GM03348 (cell line): ENCODE data around the gene CDH13.

Source experiments
- DNase-seq: peaks from one replicate; pipeline ENCODE4 v3.0.0; 2012; ENCODE audit warnings: low spot score

The CDH13 gene

DNA sequence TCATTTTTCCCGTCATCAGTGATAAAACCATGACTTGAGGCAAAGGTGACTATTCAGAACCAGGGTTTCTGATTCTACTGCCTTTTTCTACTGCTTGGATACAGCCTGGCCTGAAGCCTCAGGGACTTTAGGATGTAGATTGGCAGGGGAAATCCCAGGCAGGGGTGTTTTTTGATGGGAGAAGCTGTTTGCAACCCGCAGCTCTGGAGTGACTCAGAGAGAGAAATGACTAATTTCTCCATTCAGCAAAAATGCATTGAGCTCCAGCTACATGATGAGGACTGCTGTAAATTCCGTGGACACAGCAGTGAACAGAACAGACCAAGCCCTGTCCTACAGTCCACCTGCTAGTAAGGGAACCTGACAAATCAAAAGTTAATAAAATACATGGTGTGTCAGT is 560.6 kb downstream of the CDH13 start:
- peak; percentile 78 for DNase-seq

DNA sequence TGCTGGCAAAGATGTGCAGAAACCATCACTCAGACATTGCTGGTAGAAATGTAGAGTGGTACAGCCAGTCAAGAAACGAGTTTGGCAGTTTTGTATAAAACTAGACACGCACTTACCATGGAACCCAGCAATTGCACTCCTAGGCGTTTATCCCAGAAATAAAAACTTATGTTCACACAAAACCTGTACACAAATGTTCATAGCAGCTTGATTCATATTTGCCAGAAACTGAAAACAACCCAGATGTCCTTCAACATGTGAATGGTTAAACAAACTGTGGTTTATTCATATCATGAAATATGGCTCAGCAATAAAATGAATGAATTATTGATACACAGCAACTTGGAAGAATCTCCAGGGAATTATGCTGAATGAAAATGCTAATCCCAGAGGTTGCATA is 570.0 kb downstream of the CDH13 start:
- DNase-seq: no peak

DNA sequence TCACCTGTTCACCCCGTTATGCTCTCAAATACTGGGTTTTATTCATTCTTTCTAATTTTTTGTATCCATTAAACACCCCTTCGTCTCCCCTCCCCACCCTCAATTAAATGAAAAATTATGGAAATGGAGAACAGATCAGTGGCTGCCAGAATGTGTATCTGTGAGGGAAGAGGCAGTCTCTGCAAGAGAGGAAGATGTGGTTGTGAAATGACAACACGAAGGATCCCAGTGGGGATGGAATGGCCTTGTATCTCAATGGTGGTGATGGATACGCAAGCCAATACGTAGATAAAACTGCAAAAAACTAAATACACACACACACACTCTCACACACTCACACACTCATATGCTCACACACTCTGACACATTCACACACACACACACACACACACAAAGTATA is 570.7 kb downstream of the CDH13 start:
- no peak for DNase-seq

DNA sequence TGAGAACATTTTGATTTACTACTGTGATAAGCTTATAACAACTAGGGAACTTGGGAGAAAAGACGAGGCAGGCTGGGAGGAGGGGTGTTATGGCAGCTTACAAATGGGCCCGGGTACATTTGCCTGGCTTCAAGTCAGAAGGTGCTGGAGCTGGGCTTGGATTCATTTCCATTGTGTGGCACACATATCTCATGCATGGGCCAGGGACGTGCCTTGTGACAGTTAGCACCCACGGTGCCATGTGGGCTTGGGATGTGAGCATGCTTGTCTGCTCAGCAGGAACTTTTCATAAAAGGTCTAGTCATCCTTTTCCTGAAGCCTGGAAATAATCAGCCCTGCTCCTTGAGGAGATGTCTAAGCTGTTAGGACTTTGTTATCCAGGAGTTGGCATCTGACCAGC is 572.2 kb downstream of the CDH13 start:
- no peak for DNase-seq

DNA sequence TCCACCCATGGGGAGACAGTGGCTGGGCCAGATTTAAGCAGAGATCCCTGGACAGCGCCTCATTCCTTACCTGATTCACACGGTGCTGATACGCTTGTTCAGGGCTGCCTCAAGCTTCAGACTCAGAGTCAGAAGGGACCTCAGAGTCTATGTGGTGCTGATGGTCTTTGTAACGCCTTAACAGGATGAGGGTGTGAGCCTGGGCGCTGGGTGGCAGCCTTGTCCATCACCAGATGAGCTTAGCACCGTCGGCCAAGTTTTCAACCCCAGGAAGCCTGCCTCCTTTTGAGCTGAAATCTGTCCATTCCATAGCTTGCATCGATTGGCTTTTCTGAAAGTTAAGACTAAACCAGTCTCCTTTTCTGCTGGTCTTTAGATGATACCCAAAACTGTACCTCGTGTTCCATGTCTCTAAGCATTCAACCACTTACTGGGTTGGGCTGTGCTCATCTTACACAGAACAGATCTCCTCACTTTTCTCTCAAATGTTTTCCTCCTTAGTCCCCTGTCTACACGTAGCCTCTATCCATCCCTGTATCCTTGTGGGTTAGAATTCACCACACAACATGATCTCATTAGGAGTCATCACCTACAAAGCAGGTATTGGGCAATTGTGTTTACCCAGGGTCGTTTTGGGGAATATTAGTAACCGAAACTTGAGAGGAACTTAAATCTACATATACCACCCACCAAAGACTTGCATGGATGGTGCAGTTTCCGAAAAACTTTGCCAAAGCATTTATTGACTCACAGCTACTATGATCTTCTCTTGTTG is 573.4 kb downstream of the CDH13 start:
- DNase-seq: no peak

DNA sequence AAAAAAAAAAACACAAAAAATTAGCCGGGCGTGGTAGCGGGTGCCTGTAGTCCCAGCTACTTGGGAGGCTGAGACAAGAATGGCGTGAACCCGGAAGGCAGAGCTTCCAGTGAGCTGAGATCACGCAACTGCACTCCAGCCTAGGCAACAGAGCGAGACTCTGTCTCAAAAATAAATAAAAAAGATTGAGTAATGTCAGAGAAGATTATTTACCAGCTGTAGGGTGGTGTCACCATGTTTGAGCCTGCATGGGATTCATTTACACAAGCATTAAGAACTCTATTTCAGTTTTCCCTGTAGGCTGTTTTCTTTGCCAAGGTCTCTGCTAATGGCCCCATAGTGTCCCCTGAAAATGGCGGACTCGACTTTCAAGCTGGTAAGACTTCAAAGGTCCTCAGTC is 575.0 kb downstream of the CDH13 start:
- no peak for DNase-seq

DNA sequence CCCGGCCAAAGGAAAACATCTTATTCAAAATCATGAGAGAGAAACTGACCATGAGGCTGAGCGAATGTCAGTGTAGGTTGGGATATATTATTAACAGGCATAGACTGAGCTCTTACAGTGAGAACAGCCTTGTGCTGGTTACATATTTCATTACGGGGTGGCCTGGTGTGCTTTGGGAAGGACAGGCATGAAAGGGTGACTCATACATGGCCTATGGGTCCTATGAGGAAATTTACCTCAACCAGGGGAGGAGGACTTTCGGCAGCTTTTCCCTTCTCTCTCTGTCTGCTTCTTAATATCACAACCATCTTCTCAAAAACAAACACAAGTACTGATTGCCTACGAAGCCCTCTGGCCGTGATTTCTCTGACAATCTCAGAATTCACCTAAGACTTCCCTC is 579.1 kb downstream of the CDH13 start:
- no peak for DNase-seq

DNA sequence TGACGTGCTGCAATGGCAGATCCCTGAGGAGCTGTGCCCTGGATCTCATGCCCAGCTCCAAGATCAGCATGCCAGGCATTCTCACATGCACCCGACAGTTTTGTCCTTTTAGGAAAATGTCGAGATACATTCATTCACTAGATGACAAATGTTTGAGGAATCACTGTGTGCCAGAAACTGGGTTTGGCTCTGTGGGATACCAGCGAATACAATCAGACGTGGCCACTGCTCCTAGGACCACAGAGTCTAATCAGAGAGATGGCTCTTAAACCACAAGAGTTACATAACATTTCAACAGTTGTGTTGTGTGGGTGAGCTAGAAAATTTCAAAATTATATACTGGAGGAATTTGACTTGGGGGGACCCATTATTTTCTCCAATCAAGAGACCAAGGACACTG is 579.7 kb downstream of the CDH13 start:
- DNase-seq: no peak

DNA sequence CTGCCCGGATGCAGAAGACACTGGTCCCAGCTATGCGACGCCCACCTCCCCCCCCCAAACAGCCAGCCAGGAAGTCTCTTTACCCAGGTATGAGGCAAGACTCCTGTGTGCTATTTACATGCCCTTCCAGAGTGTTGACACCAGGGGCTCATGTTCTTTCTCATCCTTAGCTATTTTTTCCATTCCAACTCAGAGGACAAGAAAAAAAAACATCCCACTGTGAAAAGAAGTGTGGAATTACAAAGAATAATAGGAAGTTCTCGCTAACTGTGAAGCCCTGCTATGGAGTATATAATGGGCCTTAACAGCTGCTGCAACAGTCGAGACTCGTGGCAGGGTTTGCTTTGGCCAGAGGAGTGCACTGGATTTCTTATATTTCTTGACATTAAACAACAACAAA is 584.9 kb downstream of the CDH13 start:
- DNase-seq: no peak

DNA sequence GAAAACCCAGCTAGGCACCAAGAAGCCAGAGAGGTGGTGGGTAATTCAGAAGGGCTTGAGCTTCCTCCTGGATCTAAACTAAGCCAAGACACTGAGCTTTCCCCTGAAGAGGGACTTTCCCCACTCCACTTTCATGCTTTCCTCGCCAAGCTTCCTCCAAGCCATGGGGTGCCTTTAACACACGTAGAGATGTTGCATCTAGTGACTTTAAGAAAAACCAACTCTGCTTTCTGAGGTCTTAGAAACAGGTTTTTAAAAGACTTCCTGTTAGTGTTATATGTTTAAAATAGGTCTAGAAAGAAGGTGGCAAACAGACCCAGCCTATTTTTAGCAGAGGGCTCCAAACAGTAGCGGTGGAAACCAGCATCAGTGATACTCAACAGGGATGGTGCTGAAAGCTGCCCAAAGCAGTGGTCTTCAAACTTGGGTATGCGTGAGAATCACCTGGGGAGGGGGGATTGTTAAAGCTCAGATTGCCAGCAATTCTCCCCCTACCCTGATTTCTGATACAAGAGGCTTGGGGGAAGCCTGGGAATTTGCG is 585.6 kb downstream of the CDH13 start:
- no peak for DNase-seq

DNA sequence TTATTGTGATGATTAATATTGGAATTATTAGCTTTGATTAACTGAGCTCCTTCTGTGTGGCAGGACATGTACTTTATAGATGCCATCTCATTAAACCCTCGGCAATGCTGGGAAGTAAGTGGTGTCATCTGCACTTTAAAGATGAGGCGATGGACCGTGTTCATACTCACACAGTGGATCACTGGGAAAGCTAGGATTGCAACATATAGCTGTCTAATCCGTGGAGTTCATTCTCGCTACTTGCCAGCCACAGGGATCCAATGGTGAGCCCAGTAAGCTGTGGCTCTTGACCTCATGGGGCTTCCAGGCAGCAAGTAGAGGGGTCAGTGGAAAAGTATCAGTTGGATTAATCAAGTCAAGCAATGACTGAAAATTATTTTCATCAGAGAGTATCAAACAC is 587.9 kb downstream of the CDH13 start:
- DNase-seq: no peak

DNA sequence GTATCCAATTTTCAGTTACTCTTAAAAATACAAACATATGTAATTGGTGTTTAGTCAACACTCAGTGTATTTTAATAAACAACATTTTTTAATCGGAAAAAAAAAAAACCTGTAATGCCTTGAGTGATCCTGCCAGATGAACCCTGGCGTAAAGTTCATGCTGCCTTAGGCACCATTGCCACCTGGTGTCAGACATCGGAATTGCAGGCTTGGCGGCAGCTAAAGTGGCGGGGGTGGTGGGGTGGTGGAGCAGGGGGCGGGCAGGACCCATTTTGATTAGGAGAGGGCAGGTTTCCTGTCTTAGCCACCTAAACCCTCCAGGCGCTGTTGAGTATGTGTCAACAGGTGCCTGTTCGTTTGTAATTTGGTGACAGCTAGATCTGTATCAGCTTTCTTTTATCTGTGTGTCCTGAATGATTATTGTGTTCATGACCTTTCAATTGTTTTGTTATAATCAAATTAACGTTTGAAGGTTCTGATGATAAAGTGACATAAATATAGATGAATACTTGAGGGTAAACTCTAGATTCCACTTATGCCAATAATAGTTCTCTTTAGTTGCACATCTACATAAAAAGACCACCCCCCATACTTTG is 588.7 kb downstream of the CDH13 start:
- peak; percentile 42 for DNase-seq

DNA sequence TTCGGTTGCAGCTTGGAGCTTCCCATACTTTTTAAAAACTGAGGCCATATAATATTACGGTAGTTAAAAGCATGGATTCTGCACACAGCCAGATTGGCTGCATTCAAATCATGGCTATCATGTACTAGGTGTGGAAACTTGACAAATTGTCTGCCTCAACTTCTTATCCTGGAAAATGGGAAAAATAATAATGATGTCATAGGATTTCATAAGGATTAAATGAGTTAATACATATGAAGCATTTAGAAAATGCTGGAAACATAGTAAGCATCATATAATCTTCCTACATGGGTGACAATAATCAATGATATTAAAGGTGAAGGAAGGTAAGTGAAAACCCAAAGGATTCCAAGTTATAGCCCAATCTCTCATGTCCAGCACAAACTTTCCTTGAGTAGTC is 592.5 kb downstream of the CDH13 start:
- no peak for DNase-seq

DNA sequence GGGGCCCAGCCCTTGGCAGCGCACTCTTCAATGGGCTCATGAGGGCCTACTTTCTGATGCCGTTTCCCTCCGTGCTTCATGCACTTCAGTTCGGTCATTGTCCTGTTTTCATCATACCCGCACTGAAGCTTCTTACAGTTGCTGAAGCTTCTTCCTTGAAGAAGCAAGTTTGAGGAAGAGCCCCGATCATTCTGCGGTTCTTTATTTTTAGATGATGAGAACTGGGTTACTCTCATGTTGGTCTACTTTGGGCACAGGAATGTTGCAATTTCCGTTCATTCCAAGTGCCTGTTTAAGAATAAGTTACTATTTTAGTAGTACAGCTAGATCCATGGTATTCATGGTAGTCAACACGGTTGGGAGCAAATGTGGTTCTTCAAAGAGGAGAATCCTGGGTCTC is 593.3 kb downstream of the CDH13 start:
- DNase-seq: no peak

DNA sequence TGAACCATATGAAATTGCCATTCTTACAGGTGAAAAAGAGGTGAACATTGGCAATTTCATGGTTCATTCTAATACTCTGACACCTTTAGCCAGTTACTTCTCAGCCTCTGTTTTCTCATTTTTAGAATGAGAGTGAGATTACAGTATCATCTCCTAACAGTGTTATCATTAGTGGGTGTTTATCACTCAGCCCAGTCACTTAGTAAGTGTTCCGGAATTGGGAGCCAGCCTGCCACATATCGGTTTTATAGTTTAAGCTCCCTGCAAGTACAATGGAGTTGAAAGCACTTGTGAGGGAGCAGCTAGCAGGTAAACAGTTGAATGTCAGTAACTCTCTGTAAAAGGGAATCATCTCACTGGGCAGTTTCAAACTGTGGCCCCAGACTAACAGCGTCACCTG is 597.9 kb downstream of the CDH13 start:
- DNase-seq: no peak

DNA sequence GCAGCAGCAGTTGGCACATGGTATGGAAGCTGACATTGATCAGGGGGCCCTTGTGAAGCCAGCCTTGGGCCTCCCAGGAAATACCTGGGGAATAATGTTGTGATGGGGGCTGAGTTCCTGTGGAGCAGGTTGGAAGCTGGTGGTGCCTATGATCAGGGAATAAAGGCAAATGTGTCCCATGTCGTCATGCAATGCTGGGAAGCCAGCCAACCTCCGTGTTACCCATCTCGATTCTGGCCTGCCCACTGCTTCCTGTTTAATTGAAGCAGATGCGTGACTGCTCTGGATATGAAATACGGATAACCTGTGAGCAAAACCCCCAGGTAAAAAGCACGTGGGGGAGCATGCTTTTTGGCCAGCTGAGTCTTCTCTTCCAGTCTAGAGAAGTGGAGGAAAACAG is 600.6 kb downstream of the CDH13 start:
- no peak for DNase-seq

DNA sequence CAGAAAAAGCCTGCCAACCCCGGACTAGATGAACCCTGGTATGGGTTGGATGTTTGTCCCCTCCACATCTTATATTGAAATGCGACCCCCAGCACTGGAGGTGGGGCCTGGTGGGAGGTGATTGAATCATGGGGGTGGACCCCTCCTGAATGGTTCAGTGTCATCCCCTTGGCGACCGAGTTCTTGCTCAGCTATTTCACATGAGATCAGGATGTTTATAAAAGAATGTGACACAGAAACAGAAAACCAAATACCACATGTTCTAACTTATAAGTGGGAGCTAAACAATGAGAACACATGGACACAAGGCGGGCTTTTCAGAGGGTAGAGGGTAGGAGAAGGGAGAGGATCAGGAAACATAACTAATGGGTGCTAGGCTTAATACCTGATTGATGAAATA is 605.0 kb downstream of the CDH13 start:
- DNase-seq: no peak

DNA sequence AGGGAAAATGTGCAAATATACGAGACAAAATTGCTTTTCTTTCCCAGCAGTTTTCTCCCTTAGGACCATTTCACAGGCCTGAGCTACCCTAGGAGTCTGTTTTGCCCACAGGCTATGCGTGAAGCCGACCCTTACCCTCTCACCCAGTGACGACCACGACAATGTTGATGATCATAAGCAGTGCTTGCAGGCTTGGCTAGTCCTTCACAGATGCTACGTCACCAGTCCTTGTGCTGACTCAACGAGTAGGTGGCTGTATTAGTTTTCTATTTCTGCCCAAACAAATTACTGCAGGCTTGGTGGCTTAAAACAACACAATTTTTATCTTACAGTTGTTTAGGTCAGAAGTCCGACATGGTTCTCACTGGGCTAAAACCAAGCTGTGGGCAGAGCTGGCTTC is 606.4 kb downstream of the CDH13 start:
- DNase-seq: no peak

DNA sequence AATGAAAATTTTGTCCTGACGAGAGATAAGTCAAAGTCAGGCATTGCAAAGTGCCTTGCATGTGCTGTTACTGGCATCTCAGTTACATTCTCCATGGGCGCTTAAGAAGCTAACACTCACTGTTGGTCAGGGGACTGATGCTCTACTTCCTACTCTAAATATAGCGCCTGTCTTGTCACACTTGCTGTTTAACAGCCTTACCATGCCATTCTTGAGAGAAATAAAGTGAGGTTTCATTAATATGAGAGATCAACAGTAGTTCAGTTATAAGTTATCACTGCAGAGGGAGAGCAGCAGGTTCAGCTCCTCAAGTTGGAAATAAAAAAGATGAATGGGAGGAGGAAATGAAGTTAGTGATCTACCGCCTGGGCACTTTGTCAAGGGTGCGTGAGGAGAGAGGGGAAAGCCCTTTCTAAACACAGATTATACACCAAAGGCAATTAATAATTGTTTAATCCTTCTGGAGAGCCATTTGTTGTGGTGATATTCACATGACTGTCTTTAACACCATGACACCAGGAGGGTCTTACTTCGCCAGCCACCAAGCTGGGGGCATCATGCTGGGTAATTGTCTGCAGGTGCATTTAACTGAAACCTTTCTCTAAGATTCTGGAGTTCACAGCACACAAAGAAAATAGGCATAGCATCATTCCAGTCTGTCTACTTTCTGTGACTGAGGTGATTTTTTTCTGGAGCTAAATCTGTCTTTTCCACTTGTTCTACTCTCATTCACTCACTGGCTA is 612.4 kb downstream of the CDH13 start:
- DNase-seq: no peak

DNA sequence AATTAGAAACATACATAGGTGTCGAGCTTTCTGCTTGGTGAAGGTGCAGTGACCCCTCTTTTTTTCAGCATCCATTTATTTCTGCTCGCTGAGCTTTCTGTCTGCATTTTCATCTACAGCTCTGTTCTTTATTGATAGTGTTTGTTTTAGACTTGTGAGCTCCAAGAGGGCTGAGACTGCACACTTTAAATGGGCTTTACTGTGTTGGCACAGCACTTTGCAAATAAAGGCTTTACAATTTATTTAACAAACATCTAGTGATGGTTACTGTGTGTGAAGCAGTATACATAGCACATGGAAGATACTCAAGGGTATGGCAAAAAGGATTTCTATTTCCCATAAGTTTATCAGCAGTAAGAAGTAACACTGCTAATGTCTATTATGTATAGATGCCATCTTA is 617.3 kb downstream of the CDH13 start:
- DNase-seq: no peak

DNA sequence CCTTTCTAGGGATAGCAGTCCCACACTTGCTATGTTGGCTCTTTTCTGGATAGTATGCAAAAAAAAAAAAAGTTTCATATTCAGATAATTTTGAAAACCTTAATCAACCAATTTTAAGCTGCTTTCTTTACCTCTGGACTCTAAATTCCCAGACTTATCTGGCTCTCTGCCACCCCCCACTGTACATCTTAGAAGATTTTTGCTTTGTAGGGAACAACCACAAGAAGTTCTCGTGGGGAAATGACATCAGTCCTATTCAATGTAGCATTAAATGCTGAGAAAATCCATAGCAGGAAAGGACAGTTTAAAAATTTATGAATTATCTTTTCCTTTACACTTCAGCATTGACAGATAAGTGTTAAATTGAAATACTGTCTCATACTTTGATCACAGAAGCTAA is 618.3 kb downstream of the CDH13 start:
- no peak for DNase-seq

DNA sequence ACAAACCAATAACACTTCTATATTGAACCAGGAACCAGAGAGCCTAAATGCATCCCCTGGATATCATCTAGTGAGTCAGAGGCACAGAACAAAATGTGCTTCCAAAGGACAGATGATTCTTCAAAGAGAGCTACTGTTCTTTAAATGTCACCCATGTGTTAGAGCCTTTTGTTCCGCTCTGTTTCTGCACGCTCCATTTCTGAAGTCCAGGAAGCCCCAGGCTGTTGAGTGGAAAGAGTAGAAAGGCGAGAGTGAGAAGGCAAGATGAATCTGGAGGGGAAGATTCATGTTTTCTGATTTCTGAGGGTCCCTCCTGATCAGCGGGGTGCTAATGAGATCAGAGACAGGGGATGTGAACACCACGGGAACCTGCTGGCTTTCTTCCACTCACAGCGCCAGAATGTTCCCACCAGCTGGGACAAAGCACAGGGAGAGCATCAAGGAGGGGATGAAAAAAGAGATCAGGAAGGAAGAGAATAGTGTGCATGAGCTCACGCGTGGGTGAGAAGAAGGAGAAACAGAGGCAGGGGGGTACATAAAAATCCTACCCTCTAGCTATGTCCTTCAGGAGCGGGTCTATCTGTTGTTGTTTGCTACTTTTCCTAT is 621.1 kb downstream of the CDH13 start:
- no peak for DNase-seq
